K562 (cell line): ENCODE results near the gene CD300C. TPM values are rescaled to one million over a fixed set of nuclear protein-coding genes. Genes with fewer than 3 reads are reported as not detected.

Experiments used
- ATAC-seq: fragments of 200-7000 bp; cut with Tn5 transposase; 3 replicates; pipeline ENCODE4 v1.9.1; 2020; ENCODE audit warnings: moderate library complexity
- BruUV-seq: library from RNA; stranded (reverse); fragments of 400-500 nt; replicated peaks from 2 replicates; lab custom pipeline; 2021; lab: Mats Ljungman, UMichigan
- CTCF ChIA-PET: fragments of 300-600 bp; formaldehyde crosslinking; extraction: SDS; loops from one replicate; lab custom pipeline; 2021; ENCODE audit warnings: low intra/inter-chr PET ratio; lab: Yijun Ruan, JAX
- POLR2A ChIA-PET: fragments of 300-600, 350-650 bp; sonication (Branson Sonifier 250); formaldehyde crosslinking; extraction: SDS; loops from one replicate; lab custom pipeline; 2021; ENCODE audit warnings: antibody characterized with exemption, inconsistent platforms; lab: Yijun Ruan, JAX
- DNase-seq, 4 experiments: peaks; one replicate each; pipeline versions ENCODE4 v3.0.0 to v3.0.0-alpha.2; 2011 to 2018; ENCODE audit warnings: low spot score in 3 of 4, mixed read lengths in 3 of 4; ENCODE audit errors: extremely low read depth in 1 of 4
- FAIRE-seq: peaks from 2 replicates; lab custom pipeline; 2011; peaks lifted over from hg19 to GRCh38; lab: Jason Lieb, UNC
- H2AFZ ChIP-seq: 2 replicates; pipeline ENCODE4 v1.6.0; 2011; ENCODE audit warnings: low read depth, low read length, control low read depth, inconsistent platforms
- H3K27ac ChIP-seq: fragments of 200-600 bp; 3 replicates; pipeline ENCODE4 v1.8.0; 2011; ENCODE audit warnings: low read depth, mild to moderate bottlenecking, control low read depth, inconsistent platforms, low read length, moderate library complexity, mixed read lengths; ENCODE audit errors: extremely low read depth
- H3K27me3 ChIP-seq, 2 experiments: fragments of 300-600 bp in 1 of 2; 2 replicates in 1 of 2; 3 replicates in 1 of 2; pipeline versions ENCODE4 v1.6.0 to v1.8.0; 2011; ENCODE audit warnings: inconsistent platforms in 2 of 2, low read length in 2 of 2, mild to moderate bottlenecking in 1 of 2, mixed read lengths in 1 of 2, moderate library complexity in 1 of 2; ENCODE audit not compliant: control insufficient read depth in 2 of 2, insufficient read depth in 2 of 2
- H3K36me3 ChIP-seq: fragments of 300-600 bp; 3 replicates; pipeline ENCODE4 v1.8.0; 2011; ENCODE audit warnings: mild to moderate bottlenecking, low read length, inconsistent platforms; ENCODE audit not compliant: control insufficient read depth, insufficient read depth
- H3K4me1 ChIP-seq, 2 experiments: fragments of 200-600 bp in 1 of 2; replicated peaks in 1 of 2; 2 replicates in 1 of 2; 3 replicates in 1 of 2; pipeline versions ENCODE4 v1.5.1 to v1.8.0; 2011; ENCODE audit warnings: inconsistent platforms in 2 of 2, low read length in 2 of 2, mild to moderate bottlenecking in 1 of 2, mixed read lengths in 1 of 2, moderate library complexity in 1 of 2; ENCODE audit not compliant: control insufficient read depth in 2 of 2, insufficient read depth in 2 of 2
- H3K4me2 ChIP-seq: 2 replicates; pipeline ENCODE4 v1.6.1; 2011; ENCODE audit warnings: low read length, control low read depth, inconsistent platforms, mixed read lengths; ENCODE audit not compliant: insufficient read depth
- H3K4me3 ChIP-seq: fragments of 200-600 bp; sonication (generic), shearing (Covaris generic); 2 replicates; pipeline ENCODE4 v1.5.1; 2016; ENCODE audit warnings: control low read depth, inconsistent platforms
- H3K79me2 ChIP-seq: fragments of 200-600 bp; 3 replicates; pipeline ENCODE4 v1.8.0; 2011; ENCODE audit warnings: low read length, inconsistent platforms; ENCODE audit not compliant: control insufficient read depth, insufficient read depth
- H3K9ac ChIP-seq, 2 experiments: 2 replicates each; pipeline versions ENCODE4 v1.6.0 to v1.6.1; 2011; ENCODE audit warnings: low read depth in 2 of 2, low read length in 2 of 2, control low read depth in 1 of 2, inconsistent platforms in 1 of 2, mild to moderate bottlenecking in 1 of 2, mixed read lengths in 1 of 2; ENCODE audit not compliant: insufficient read depth in 1 of 2
- H3K9me1 ChIP-seq: one replicate; pipeline ENCODE4 v1.6.0; 2011; ENCODE audit warnings: inconsistent platforms, mild to moderate bottlenecking, low read length, moderate library complexity; ENCODE audit not compliant: control insufficient read depth, insufficient read depth
- H3K9me3 ChIP-seq: replicated peaks from 2 replicates; pipeline ENCODE4 v1.5.1; 2011; ENCODE audit warnings: low read depth, low read length, inconsistent platforms; ENCODE audit not compliant: control insufficient read depth, insufficient read depth
- H4K20me1 ChIP-seq: replicated peaks from 2 replicates; pipeline ENCODE4 v1.6.1; 2011; ENCODE audit warnings: low read length, inconsistent platforms, mixed read lengths; ENCODE audit not compliant: control insufficient read depth, insufficient read depth
- CREBBP ChIP-seq: IDR thresholded peaks from one replicate; pipeline ENCODE4 v1.6.1; 2012; ENCODE audit warnings: low read depth, mild to moderate bottlenecking, control low read depth, inconsistent platforms, low read length
- CSDE1 ChIP-seq, 2 experiments: fragments of 450-650 bp; IDR thresholded peaks; 2 replicates each; pipeline ENCODE4 v1.6.1; 2016; ENCODE audit warnings: mild to moderate bottlenecking in 1 of 2
- E2F8 ChIP-seq: fragments of 450-650 bp; IDR thresholded peaks from 2 replicates; pipeline ENCODE4 v1.7.1; 2018; ENCODE audit warnings: mild to moderate bottlenecking, low read depth; ENCODE audit not compliant: partially characterized antibody
- FUS ChIP-seq: fragments of 200-400 bp; formaldehyde crosslinking; optimal IDR thresholded peaks from 2 replicates; pipeline ENCODE3; 2017; ENCODE audit warnings: low read depth, low read length
- HES1 ChIP-seq: fragments of 450-650 bp; IDR thresholded peaks from 2 replicates; pipeline ENCODE4 v1.6.1; 2016; ENCODE audit warnings: low read depth, mild to moderate bottlenecking, moderate library complexity
- HMG20B ChIP-seq: fragments of 250-450 bp; sonication (Bioruptor Pico); IDR thresholded peaks from 2 replicates; pipeline ENCODE4 v1.5.0; 2021; ENCODE audit warnings: mild to moderate bottlenecking
- KLF6 ChIP-seq: fragments of 250-450 bp; sonication (Bioruptor Pico); IDR thresholded peaks from 2 replicates; pipeline ENCODE4 v1.4.0; 2020; ENCODE audit warnings: mild to moderate bottlenecking, moderate library complexity, borderline replicate concordance
- NR2F6 ChIP-seq: fragments of 450-650 bp; formaldehyde crosslinking; IDR thresholded peaks from 2 replicates; pipeline ENCODE4 v1.4.0; 2020; ENCODE audit warnings: mild to moderate bottlenecking
- SIN3A ChIP-seq, 2 experiments: fragments of 150-350 bp in 1 of 2; IDR thresholded peaks; 2 replicates each; pipeline ENCODE4 v1.6.1; 2011 to 2016; ENCODE audit warnings: borderline replicate concordance in 2 of 2, low read depth in 2 of 2, low read length in 2 of 2, mild to moderate bottlenecking in 2 of 2, moderate library complexity in 2 of 2; ENCODE audit not compliant: control insufficient read depth in 1 of 2
- TEAD4 ChIP-seq, 2 experiments: sonication (generic) in 1 of 2; formaldehyde crosslinking in 1 of 2; IDR thresholded peaks; 2 replicates each; pipeline versions ENCODE4 v1.6.1 to v1.8.0; 2012 to 2022; ENCODE audit warnings: borderline replicate concordance in 1 of 2, inconsistent platforms in 1 of 2, low read length in 1 of 2, mild to moderate bottlenecking in 1 of 2, missing genetic modification reagents in 1 of 2
- TRIM25 ChIP-seq: fragments of 450-650 bp; IDR thresholded peaks from 2 replicates; pipeline ENCODE4 v1.7.0; 2016; ENCODE audit warnings: borderline replicate concordance
- ZNF146 ChIP-seq: IDR thresholded peaks from one replicate; pipeline ENCODE4 v1.6.1; 2018; ENCODE audit warnings: missing compliant biosample characterization; ENCODE audit not compliant: unreplicated experiment
- WGBS: fragments of 100-300 bp; shearing (Covaris generic); methylation state at CpG from one replicate; pipeline ENCODE4 v1.1.6; 2016; ENCODE audit warnings: low coverage, mixed read lengths; ENCODE audit not compliant: insufficient coverage; ENCODE audit errors: missing lambda C conversion rate; 5-methylcytosine and 5-hydroxymethylcytosine counted together
- in situ Hi-C: fragments of 300-500 bp; cut with MboI; formaldehyde crosslinking; loops from 4 replicates; pipeline ENCODE4 v1.15.0; 2018; ENCODE audit warnings: inconsistent platforms, mixed read lengths
- intact Hi-C: fragments of 100-400 bp; cut with micrococcal nuclease; formaldehyde crosslinking; loops from 2 replicates; pipeline ENCODE4 v1.14.2; 2022
- polyA plus RNA-seq, 8 experiments: library from polyadenylated mRNA; depleted of rRNA in 4 of 8; stranded (reverse) in 5 of 8; unstranded in 3 of 8; fragments of >200 nt; fragmentation: Nextera tagmentation in 2 of 8; fragmentation: Illumina TruSeq in 1 of 8; extraction: Ambion mirVana in 2 of 8; extraction: Trizol in 1 of 8; gene quantifications; 2 replicates each; pipeline versions ENCODE4 v1.2.1 to v1.2.3, GENCODE V29; 2011 to 2014; ENCODE audit warnings: inconsistent platforms in 1 of 8, missing spikeins in 1 of 8
- total RNA-seq, 7 experiments: library from RNA; depleted of rRNA in 6 of 7; stranded (reverse); fragments of >200 nt in 6 of 7; fragmentation: Illumina TruSeq in 2 of 7; extraction: Trizol in 2 of 7; gene quantifications; 2 replicates each; pipeline versions ENCODE4 v1.2.1 to v1.2.3, GENCODE V29; 2011 to 2021; ENCODE audit warnings: low replicate concordance in 1 of 7

Gene CD300C
- total and polyA plus RNA-seq, 9 of the 15 experiments (the other 6 are each of a cell fraction or from before 2014, with no cell fraction given): 0.04 to 0.16 (median 0.07) TPM; not detected in 6

- H3K4me3 ChIP-seq: no peak overlapping the region
- H3K9me3 ChIP-seq: no peaks in the 10 kb centered on the region
- peaks cover 15 to 76% of the 10 kb centered on the region in 2 experiments; a peak in 3 of 5 replicates for H3K27me3 ChIP-seq
- ATAC-seq (no peak), DNase-seq (no peak), FAIRE-seq (no peak)
- H2AFZ ChIP-seq: no peak overlapping the region
- H3K27ac ChIP-seq: no peak overlapping the region
- no peak for TF ChIP-seq FUS
- TF ChIP-seq CREBBP: no peak
- no peak for TF ChIP-seq HMG20B (CRISPR knock-in tag)
- no peak for TF ChIP-seq TEAD4 (IDR thresholded peaks at IDR 0.05; ENCODE audit: low read length)
- no peak for TF ChIP-seq TEAD4 (CRISPR knock-in tag; IDR thresholded peaks at IDR 0.05; ENCODE audit: borderline replicate concordance)
- TF ChIP-seq KLF6 (CRISPR knock-in tag): no peak
- TF ChIP-seq HES1: no peak
- TF ChIP-seq NR2F6 (CRISPR knock-in tag): no peak
- no peak for TF ChIP-seq E2F8
- TF ChIP-seq TRIM25: no peak
- TF ChIP-seq ZNF146 (CRISPR knock-in tag): no peak
- no peak for TF ChIP-seq SIN3A (IDR thresholded peaks at IDR 0.05; ENCODE audit: borderline replicate concordance in 2 of 2, control insufficient read depth in 1 of 2, low read depth in 2 of 2, low read length in 2 of 2)
- TF ChIP-seq CSDE1 (IDR thresholded peaks at IDR 0.05): no peak
- no peaks in the 10 kb centered on the region for H4K20me1 ChIP-seq
- no peak overlapping the region for H3K4me2 ChIP-seq
- in situ Hi-C loops: no loop called here
- 3% methylated on average over 11 of the region's 11 CpGs for WGBS
- no peaks in the 10 kb centered on the region for H3K36me3 ChIP-seq
- ChIA-PET CTCF (no interaction called here), POLR2A (interaction anchor here (0.6 kb wide), 1 partner anchor 86 kb away, joined by 3 read pairs; no protein-coding TSS in a partner anchor)
- BruUV-seq: no TSS peak
- no peaks in the 10 kb centered on the region for H3K79me2 ChIP-seq
- no peak overlapping the region for H3K9ac ChIP-seq
- intact Hi-C loops: no loop called here
- no peaks in the 10 kb centered on the region for H3K9me1 ChIP-seq
- no peaks in the 10 kb centered on the region for H3K4me1 ChIP-seq
Observed at GRCh38 chr17:74524653-74525464, 21.1 kb downstream of the CD300C start.
